Measurements from ENCODE around the gene MICALL1.

The MICALL1 gene

DNA sequence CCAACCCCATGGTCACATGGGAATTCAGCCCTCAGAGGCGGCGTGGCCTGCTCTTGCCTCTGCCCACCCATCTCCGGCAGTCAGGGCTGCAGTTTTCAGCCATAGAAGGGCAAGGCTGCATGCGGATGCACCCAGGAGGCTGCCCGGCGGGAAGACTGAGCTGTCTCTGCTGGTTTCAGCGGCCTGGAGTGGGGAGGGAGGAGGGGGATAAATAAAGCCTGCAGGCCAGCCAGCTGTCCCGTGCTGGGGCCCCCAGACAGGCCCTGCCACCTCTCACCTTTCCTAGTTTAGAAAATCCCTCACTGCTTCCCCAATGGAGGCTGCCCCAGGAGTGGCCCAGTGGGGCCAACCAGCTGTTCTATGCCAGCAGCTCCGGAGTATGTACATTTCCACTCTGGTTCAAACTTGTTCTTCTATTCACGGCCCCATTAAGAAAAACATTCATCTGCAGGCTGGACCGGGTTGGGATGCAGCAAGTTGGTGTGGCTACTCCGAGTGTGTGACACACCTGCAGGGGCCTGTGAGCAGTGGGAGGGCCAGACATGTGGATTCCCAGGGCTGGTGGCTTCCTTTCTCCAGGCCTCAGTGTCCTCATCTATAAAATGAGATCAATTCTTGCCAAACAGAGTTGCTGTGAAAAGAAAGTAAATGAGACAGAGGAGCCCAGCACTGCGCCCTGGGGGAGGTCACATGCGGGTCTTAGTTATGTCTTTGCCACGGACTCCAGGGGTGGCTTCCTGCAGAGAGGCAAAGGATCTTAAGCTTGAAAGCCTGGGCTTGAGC lies 5.0 kb downstream of the MICALL1 start:
- H3K9ac ChIP-seq (ENCODE audit: low read depth, low read length): no peak overlapping the region
- peaks cover 13% of the 10 kb centered on the region for H3K4me1 ChIP-seq (ENCODE audit: control insufficient read depth, insufficient read depth, low read length)

DNA sequence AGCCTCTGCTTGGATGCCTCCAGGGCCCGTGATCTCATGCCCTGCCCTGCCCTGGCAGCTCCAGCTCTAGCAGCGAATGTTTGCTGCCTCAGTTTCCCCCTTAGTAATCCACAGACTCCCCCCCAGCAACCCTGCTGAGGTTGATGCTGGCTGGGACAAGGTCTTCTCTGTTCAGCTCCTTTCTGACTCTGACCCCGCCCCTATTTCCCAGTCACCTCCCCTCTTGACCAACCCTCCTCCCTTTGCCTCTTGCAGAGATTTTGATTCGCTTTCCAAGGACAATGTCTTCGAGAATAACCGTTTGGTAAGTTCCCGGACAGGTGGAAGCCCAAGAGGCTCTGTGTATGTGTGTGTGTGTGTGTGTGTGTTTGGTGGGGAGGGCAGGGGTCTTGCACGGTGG lies 5.6 kb downstream of the MICALL1 start:
- no peak overlapping the region for H3K4me3 ChIP-seq (ENCODE audit: low read length)
- H3K27me3 ChIP-seq (ENCODE audit: control insufficient read depth, insufficient read depth, low read length): no peaks in the 10 kb centered on the region
- H3K36me3 ChIP-seq (ENCODE audit: insufficient read depth, low read length): peaks cover 34% of the 10 kb centered on the region
- H3K9ac ChIP-seq (ENCODE audit: low read depth, low read length): no peak overlapping the region
- peaks cover 13% of the 10 kb centered on the region for H3K4me1 ChIP-seq (ENCODE audit: control insufficient read depth, insufficient read depth, low read length)
- H3K9me3 ChIP-seq (replicated peaks; ENCODE audit: low read length): no peaks in the 10 kb centered on the region
- no peak overlapping the region for H3K4me2 ChIP-seq (ENCODE audit: low read length)

More for the DNA sequence above, 5.0 kb downstream of the MICALL1 start:
- Histone ChIP-seq H3K36me3 (ENCODE audit: insufficient read depth, low read length) (peaks cover 28% of the 10 kb centered on the region), H3K9me3 (replicated peaks; ENCODE audit: low read length) (no peaks in the 10 kb centered on the region), H3K4me2 (ENCODE audit: low read length) (no peak overlapping the region), H3K4me3 (ENCODE audit: low read length) (no peak overlapping the region), H3K27me3 (ENCODE audit: control insufficient read depth, insufficient read depth, low read length) (no peaks in the 10 kb centered on the region)

DNA sequence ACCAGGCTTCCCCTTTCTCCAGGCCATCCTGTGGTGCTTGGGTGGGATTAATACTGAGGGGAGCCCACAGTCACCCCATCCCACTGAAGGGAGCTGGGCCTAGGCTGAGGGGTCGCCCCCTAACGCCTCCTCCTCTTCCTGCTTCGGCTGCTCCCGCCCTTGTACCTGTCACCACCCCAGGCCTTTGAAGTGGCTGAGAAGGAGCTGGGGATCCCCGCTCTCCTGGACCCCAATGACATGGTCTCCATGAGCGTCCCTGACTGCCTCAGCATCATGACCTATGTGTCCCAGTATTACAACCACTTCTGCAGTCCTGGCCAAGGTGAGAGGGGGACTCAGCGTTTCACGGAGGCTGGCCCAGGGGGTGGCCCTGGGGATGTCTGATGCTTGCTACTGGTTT lies 6.1 kb downstream of the MICALL1 start:
- Histone ChIP-seq H3K4me2 (ENCODE audit: low read length) (no peak overlapping the region), H3K9me3 (replicated peaks; ENCODE audit: low read length) (no peaks in the 10 kb centered on the region), H3K9ac (ENCODE audit: low read depth, low read length) (no peak overlapping the region), H3K27me3 (ENCODE audit: control insufficient read depth, insufficient read depth, low read length) (no peaks in the 10 kb centered on the region), H3K4me1 (ENCODE audit: control insufficient read depth, insufficient read depth, low read length) (peaks cover 8% of the 10 kb centered on the region), H3K4me3 (ENCODE audit: low read length) (no peak overlapping the region), H3K36me3 (ENCODE audit: insufficient read depth, low read length) (peaks cover 35% of the 10 kb centered on the region)

DNA sequence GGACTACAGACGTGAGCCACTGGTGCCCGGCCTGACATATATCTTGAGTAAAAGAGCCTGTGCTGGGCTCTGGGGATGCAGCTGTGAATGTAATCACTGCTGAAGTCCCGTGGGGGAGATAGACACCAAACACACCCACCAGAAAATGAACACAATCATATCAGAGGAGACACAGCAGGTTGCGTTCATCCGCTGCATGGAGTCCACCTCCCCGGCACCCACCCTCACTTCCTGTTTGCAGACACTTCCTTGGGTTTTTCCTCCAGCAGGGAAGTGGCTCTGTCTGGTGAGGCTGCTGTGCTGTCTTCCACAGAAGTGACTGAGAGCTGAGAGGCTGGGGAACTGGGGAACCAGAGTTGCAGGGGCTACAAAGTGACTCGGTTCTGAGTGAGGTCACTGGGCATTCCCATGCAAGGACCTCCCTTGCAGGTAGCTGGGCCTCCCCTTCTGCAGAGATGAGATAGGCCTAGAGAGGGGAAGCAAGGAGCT lies 7.2 kb downstream of the MICALL1 start:
- Histone ChIP-seq H3K36me3 (ENCODE audit: insufficient read depth, low read length) (peaks cover 44% of the 10 kb centered on the region), H3K9ac (ENCODE audit: low read depth, low read length) (no peak overlapping the region), H3K4me1 (ENCODE audit: control insufficient read depth, insufficient read depth, low read length) (no peaks in the 10 kb centered on the region), H3K4me3 (ENCODE audit: low read length) (no peak overlapping the region), H3K9me3 (replicated peaks; ENCODE audit: low read length) (no peaks in the 10 kb centered on the region), H3K27me3 (ENCODE audit: control insufficient read depth, insufficient read depth, low read length) (no peaks in the 10 kb centered on the region), H3K4me2 (ENCODE audit: low read length) (no peak overlapping the region)

DNA sequence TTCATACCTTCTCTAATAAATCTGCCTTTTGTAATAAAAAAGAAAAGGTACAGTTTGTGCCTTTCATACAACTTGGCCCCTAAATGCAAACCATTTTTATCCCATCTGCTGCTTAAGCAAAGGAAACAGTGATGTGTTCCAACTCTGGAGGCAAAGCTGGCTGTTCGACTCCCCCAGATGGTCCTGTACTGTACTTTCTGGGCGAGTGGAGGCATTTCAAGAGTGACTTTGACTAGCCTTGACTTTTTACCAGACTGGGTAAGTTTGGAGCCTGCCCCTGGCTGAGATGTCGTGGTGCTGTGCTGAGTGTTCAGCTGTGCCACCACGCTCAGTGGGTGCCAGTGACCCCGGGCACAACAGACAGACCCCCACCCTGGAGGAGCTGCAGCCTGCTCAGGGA lies 10.2 kb downstream of the MICALL1 start:
- Histone ChIP-seq H3K9ac (ENCODE audit: low read depth, low read length) (no peak overlapping the region), H3K27me3 (ENCODE audit: control insufficient read depth, insufficient read depth, low read length) (no peaks in the 10 kb centered on the region), H3K4me3 (ENCODE audit: low read length) (no peak overlapping the region), H3K9me3 (replicated peaks; ENCODE audit: low read length) (no peaks in the 10 kb centered on the region), H3K4me1 (ENCODE audit: control insufficient read depth, insufficient read depth, low read length) (no peaks in the 10 kb centered on the region), H3K4me2 (ENCODE audit: low read length) (no peak overlapping the region), H3K36me3 (ENCODE audit: insufficient read depth, low read length) (peaks cover 66% of the 10 kb centered on the region)

DNA sequence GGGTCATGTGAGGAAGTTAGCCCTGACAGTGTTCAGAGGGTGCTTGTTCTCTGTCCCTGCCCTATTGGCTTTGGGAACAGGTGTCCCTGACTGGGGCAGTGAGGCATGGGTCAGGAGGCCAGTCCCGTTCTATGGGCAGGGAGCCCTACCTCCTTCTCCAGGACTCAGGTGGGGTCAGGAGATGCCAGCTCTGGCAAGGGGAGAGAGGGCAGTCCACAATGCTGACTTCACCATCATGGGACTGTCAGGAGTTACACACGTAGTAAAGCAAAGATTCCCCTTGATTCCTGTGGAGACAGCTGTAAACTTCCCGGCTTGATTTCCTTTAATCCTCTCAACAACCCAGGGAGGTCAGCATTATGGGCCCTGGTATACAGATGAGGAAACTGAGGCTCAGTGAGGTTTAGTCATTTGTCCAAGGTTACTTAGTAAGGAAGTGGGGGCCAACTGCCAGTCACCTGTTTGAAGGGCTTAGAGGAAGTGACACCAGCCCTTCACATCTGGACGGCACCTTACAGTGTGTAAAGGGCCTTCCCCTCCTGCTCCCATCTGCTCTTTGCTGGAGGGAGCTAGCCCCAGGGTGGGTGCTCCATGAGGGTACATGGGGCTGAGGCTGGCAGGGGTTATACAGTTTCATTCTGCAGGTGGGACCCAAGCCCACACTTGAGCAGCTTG lies 11.9 kb downstream of the MICALL1 start:
- H3K9me3 ChIP-seq (replicated peaks; ENCODE audit: low read length): no peaks in the 10 kb centered on the region
- H3K36me3 ChIP-seq (ENCODE audit: insufficient read depth, low read length): peaks cover 59% of the 10 kb centered on the region
- no peak overlapping the region for H3K4me2 ChIP-seq (ENCODE audit: low read length)
- H3K27me3 ChIP-seq (ENCODE audit: control insufficient read depth, insufficient read depth, low read length): no peaks in the 10 kb centered on the region
- no peak overlapping the region for H3K9ac ChIP-seq (ENCODE audit: low read depth, low read length)
- no peaks in the 10 kb centered on the region for H3K4me1 ChIP-seq (ENCODE audit: control insufficient read depth, insufficient read depth, low read length)
- no peak overlapping the region for H3K4me3 ChIP-seq (ENCODE audit: low read length)

DNA sequence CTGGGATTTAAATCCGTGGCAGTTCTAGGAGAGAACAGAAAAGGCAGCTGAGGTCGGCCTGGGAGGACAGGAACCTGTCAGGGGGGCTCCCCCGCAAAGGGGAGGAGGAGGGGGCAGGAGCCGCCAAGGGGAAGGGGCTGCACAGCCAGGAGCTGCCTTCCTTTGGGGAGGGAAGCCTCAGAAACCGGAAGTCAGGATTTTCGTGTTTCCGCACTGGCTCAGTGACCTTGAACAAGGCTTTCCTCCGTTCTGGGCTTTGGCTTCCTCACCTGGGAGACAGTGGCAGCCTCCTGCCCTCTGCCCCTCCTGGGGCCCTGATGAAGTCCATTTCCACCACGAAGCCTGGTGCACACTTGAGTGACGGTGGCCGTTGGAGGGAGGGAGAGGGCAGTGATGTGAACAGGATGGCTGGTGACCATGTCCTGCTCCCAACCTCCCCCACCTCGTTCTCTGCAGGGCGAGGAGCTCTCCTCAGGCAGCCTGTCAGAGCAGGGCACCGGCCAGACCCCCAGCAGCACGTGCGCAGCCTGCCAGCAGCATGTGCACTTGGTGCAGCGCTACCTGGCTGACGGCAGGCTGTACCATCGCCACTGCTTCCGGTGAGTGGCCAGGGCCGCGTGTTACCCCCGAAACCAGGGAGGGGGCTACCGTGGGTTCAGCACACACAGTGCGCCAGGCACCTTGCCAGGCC lies 12.6 kb downstream of the MICALL1 start:
- Histone ChIP-seq H3K27me3 (ENCODE audit: control insufficient read depth, insufficient read depth, low read length) (no peaks in the 10 kb centered on the region), H3K9ac (ENCODE audit: low read depth, low read length) (no peak overlapping the region), H3K9me3 (replicated peaks; ENCODE audit: low read length) (no peaks in the 10 kb centered on the region), H3K4me2 (ENCODE audit: low read length) (no peak overlapping the region), H3K4me1 (ENCODE audit: control insufficient read depth, insufficient read depth, low read length) (no peaks in the 10 kb centered on the region), H3K36me3 (ENCODE audit: insufficient read depth, low read length) (peaks cover 57% of the 10 kb centered on the region), H3K4me3 (ENCODE audit: low read length) (no peak overlapping the region)

DNA sequence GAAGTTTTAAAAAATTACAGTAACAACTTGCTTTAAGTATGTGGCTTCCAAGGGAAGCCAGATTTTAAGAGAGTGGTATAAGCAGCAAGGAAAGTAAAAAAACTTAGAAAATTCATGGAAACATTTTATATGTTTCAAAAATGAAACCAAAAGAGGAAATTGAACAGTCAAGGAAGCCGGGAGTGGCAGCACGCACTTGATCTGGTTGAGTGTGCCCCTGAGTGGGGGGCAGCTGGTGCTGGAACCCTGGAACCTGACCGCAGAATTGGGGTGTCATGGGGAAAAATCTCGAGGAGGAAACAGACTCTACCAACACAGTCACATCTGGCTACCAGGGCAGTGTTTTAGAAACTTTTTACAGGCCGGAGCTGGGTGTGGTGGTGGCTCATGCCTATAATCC lies 14.0 kb downstream of the MICALL1 start:
- Histone ChIP-seq H3K4me2 (ENCODE audit: low read length) (no peak overlapping the region), H3K36me3 (ENCODE audit: insufficient read depth, low read length) (peaks cover 64% of the 10 kb centered on the region), H3K9ac (ENCODE audit: low read depth, low read length) (no peak overlapping the region), H3K9me3 (replicated peaks; ENCODE audit: low read length) (no peaks in the 10 kb centered on the region), H3K27me3 (ENCODE audit: control insufficient read depth, insufficient read depth, low read length) (no peaks in the 10 kb centered on the region), H3K4me1 (ENCODE audit: control insufficient read depth, insufficient read depth, low read length) (no peaks in the 10 kb centered on the region), H3K4me3 (ENCODE audit: low read length) (no peak overlapping the region)

DNA sequence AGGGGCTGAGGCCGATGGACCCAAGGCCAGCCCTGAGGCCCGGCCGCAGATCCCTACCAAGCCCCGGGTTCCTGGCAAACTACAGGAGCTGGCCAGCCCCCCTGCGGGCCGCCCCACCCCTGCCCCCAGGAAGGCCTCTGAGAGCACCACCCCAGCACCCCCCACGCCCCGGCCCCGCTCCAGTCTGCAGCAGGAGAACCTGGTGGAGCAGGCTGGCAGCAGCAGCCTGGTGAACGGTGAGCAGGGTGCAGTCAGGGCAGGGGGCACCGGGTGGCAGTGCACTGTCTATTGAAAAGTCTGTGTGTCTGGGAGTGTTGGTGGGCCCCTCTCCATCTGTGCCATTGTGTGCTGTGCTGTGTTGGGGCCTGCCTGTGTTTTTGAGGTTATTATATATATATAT lies 16.1 kb downstream of the MICALL1 start:
- Histone ChIP-seq H3K4me1 (ENCODE audit: control insufficient read depth, insufficient read depth, low read length) (no peaks in the 10 kb centered on the region), H3K27me3 (ENCODE audit: control insufficient read depth, insufficient read depth, low read length) (no peaks in the 10 kb centered on the region), H3K36me3 (ENCODE audit: insufficient read depth, low read length) (peaks cover 70% of the 10 kb centered on the region), H3K4me3 (ENCODE audit: low read length) (no peak overlapping the region), H3K9me3 (replicated peaks; ENCODE audit: low read length) (no peaks in the 10 kb centered on the region), H3K4me2 (ENCODE audit: low read length) (no peak overlapping the region), H3K9ac (ENCODE audit: low read depth, low read length) (no peak overlapping the region)

DNA sequence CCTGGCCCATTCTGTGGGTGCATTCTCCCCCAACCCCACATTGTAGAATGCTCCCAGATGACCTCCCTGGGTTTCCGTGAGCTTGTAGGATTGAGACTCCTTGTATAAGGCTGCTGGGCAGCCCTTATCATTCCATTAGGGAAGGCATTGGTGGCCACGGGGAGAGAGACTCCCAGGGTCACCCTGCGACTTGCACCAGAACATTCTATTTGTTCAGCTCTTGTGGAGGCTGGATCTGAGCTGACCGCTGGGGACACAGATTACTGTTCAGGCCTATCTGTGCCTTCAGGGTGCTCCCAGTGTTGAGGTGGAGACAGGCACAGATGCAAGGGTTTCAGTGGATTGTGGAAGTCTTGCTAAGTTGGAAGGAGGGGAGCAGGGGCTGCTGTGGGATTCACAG lies 17.8 kb downstream of the MICALL1 start:
- H3K4me1 ChIP-seq (ENCODE audit: control insufficient read depth, insufficient read depth, low read length): no peaks in the 10 kb centered on the region
- no peak overlapping the region for H3K4me3 ChIP-seq (ENCODE audit: low read length)
- H3K4me2 ChIP-seq (ENCODE audit: low read length): no peak overlapping the region
- H3K36me3 ChIP-seq (ENCODE audit: insufficient read depth, low read length): peaks cover 62% of the 10 kb centered on the region
- H3K27me3 ChIP-seq (ENCODE audit: control insufficient read depth, insufficient read depth, low read length): no peaks in the 10 kb centered on the region
- no peaks in the 10 kb centered on the region for H3K9me3 ChIP-seq (replicated peaks; ENCODE audit: low read length)
- no peak overlapping the region for H3K9ac ChIP-seq (ENCODE audit: low read depth, low read length)

DNA sequence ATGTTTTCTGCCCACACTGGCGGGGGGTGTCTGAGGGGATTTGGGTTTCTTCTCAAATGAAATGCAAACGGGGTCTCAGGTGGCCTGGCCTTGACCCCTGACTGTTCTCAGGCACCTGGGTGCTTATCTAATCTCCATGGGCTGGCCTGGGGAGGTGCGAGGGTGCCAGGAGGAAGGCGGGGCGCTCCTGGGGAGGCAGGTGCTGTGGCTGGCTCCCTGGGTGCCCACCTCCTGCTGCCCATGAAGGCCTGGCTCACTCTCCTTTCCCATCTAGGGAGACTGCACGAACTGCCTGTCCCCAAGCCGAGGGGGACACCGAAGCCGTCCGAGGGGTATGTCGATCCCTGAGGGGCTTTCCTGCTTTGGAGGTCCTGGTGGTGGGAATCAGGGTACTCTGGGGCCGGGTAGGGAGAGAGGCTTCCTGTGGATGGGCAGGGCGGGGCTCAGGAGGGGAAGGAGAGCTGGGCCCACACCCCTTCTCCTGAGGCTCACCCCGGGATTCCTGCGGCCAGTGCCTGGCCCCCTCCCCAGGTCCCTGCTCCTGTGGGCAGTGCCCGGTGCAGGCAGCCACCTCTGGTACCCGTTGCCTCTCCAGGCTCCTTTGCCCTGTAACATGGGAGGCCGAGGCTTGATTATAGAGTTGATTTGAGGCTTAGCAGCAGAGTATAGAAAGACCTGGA lies 18.4 kb downstream of the MICALL1 start:
- peaks cover 64% of the 10 kb centered on the region for H3K36me3 ChIP-seq (ENCODE audit: insufficient read depth, low read length)
- H3K4me3 ChIP-seq (ENCODE audit: low read length): no peak overlapping the region
- H3K4me1 ChIP-seq (ENCODE audit: control insufficient read depth, insufficient read depth, low read length): no peaks in the 10 kb centered on the region
- no peak overlapping the region for H3K4me2 ChIP-seq (ENCODE audit: low read length)
- no peaks in the 10 kb centered on the region for H3K9me3 ChIP-seq (replicated peaks; ENCODE audit: low read length)
- no peaks in the 10 kb centered on the region for H3K27me3 ChIP-seq (ENCODE audit: control insufficient read depth, insufficient read depth, low read length)
- H3K9ac ChIP-seq (ENCODE audit: low read depth, low read length): no peak overlapping the region
